HG02938 (cell line): ENCODE measurements around the gene LPCAT3.
"Not testable (repeated sequence)": the region's sequence is repeated elsewhere in the genome, so short reads cannot be mapped to it uniquely, and the experiment has no call there.

Source experiments
- ATAC-seq: cut with Tn5 transposase; IDR thresholded peaks from one replicate; pipeline ENCODE4 v1.9.1; 2021; ENCODE audit warnings: mild to moderate bottlenecking, moderate library complexity; ENCODE audit not compliant: unreplicated experiment

LPCAT3 gene

DNA sequence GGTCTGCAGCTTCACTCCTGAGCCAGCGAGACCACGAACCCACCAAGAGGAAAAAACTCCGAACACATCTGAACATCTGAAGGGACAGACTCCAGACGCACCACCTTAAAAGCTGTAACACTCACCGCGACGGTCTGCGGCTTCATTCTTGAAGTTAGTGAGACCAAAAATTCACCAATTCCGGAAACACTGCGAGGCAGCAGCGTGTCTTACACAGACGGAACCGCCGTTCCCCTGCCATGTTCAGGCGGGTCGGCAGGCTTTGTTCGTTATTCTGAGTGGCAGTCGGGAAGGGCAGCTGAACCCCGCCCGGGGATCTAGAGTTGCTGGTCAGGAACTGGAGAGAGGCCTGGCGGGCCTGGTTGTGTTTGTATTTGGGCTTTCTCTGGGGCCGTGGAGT lies 20.3 kb upstream of the LPCAT3 start:
- no peak for ATAC-seq

DNA sequence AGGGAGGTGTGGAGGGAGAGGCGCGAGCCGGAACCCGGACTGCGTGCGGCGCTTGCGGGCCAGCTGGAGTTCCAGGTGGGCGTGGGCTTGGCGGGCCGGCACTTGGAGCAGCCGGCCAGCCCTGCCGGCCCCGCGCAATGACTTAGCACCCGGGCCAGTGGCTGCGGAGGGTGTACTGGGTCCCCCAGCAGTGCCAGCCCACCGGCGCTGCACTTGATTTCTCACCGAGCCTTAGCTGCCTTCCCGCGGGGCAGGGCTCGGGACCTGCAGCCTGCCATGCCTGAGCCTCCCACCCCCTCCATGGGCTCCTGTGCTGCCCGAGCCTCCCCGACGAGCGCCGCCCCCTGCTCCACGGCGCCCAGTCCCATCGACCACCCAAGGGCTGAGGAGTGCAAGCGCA lies 19.1 kb upstream of the LPCAT3 start:
- ATAC-seq, result not testable (repeated sequence)

DNA sequence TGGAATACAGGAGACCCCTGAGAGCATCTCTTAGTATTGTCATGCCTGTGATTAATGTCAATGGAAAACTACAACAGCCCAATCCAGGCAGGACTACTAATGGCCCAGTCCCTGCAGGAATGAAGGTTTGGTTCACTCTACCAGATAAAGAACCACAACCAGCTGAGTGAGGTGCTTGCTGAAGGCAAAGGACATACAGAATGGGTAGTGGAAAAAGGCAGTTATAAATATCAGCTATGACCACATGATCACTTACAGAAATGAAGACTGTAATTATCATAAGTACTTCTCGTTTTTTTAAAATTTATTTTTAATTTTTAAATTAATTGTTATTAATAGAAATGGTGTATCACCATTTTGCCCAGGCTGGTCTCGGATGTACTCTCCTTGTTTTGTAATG lies 17.2 kb upstream of the LPCAT3 start:
- ATAC-seq, result no peak

- no peak for ATAC-seq
These were observed 16.2 kb upstream of the LPCAT3 start for GRCh38 chr12:7034464-7034863.

DNA sequence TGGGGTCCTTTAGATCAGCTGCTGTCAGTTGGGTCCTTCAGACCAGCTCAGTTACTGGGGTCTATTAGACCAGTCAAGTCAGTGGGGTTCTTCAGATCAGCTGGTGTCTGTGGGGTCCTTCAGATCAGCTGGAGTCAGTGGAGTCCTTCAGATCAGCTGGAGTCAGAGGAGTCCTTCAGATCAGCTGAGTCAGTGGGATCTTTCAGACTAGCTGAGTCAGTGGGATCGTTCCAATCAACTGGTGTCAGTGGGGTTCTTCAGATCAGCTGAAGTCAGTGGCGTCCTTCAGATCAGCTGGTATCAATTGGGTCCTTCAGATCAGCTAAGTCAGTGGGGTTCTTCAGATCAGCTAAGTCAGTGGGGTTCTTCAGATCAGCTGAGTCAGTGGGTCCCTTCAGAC lies 14.7 kb upstream of the LPCAT3 start:
- ATAC-seq, result no peak

DNA sequence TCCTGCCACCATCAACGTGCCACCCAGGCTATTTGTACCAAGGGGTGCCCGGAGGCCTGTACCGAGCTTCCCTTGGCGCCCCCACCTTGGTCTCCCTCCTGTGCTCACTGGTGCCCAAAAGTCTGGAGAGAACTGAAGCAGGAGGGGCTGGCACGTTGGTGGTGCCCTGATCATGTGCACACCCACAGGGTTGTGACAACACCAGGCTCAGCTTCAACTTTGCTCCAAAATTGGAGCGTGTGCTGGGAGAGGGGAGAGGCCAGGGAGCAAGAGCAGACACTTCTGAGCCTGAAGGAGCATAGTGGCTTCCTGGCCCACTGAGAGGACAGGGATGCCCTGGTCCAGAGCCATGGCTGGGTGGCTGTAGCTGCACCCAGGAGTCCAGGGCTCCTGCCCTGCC lies 13.0 kb upstream of the LPCAT3 start:
- no peak for ATAC-seq

GRCh38 chr12:7026854-7027253 lies 8.6 kb upstream of the LPCAT3 start:
- ATAC-seq, result no peak

GRCh38 chr12:7023114-7023513 lies 4.8 kb upstream of the LPCAT3 start:
- no peak for ATAC-seq

DNA sequence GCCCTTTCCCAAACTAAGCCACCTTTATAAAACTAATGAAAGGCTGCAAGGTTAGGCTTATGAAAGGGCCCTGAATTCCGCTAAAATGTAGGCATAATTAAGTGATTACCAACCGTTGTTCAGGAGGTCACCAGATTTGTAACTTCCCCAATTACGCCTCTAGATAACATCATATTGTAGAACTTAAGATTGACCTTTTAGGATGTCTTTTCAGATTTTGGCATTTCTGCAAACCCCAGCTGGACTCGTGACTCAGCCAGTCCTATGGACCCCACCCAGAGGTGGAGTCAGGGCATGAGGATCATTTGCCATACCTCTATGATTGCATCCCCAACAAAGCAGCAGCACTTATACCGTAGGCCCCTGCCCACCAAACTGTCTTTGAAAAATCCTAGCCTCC lies 3.7 kb upstream of the LPCAT3 start:
- ATAC-seq, result no peak

DNA sequence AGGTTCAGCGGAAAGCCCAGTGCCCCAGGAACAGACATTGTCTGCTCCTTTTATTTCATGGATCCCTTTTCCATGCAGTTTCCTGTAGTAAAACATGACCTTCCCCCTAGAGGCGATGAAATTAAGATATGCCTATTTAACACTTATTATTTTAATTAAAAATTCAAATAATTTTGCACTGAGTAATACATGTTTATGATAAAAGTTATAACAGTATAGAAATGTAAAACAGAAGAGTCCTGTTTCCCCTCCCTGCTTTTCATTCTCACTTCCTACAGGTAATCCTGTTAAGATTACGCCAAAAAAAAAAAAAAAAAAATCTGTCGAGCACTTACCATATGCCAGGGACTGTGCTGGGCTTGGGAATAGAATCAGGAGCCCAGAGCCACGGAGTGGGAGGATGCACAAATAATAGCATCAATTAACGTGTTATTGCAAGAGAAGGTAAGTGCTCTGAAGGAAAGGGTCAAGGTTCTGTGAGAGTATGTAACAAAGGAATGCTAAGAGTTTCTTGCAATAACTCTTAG lies 830 bp upstream of the LPCAT3 start:
- ATAC-seq, result no peak

DNA sequence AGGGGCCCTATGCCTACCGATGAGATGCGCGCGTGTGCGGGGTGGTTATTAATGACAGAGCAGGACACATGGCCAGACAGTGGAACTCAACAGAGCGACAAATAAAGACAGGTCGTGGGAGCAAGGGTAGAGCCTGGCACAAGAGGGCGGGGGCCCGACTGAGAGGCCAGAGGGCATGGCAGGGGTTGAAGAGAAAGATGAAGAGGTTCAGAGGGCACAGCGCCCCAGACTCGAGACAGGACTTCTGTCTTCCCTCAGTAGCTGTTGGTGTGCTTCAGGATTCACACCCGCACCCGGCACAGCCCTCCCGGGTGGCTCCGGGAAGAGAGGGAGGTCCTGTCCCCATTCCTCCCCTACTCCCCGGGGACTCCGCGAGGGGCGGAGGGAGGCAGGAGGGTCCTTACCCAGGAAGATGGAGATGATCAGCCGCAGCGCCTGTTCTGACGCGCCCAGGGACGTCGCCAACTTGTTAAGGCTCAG lies 366 bp downstream of the LPCAT3 start:
- peak; percentile 27 for ATAC-seq

DNA sequence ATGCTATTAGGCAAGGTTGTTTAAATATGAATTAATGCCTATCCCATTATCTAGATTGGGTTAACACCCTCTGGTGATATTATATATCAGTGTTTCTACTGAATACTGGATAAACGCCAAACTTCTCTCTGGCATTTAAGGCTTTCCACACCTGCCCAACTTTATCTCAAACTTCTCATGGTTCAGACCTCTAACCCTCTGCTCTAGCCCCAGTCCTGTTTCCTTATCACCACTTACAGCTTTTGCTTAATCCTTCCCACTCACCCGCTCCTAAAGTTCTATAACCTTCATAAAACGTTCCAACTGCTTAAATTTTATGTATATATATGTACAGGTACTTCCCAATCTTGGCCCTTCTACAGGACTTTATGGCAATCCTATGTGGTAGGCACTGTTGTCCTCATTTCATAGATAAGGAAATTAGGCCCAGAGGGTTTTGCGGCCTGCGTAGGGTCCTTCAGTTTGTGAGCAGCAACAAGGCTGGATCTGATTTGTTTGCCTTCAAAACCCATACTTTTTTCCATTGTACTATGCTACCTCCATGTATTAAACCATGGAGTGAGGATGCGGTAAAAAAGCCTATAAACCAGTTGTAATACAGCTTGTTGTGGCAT lies 1.2 kb downstream of the LPCAT3 start:
- no peak for ATAC-seq

GRCh38 chr12:7015555-7016370 lies 2.5 kb downstream of the LPCAT3 start:
- ATAC-seq, result no peak

GRCh38 chr12:7013101-7013500 lies 5.2 kb downstream of the LPCAT3 start:
- ATAC-seq, result no peak

DNA sequence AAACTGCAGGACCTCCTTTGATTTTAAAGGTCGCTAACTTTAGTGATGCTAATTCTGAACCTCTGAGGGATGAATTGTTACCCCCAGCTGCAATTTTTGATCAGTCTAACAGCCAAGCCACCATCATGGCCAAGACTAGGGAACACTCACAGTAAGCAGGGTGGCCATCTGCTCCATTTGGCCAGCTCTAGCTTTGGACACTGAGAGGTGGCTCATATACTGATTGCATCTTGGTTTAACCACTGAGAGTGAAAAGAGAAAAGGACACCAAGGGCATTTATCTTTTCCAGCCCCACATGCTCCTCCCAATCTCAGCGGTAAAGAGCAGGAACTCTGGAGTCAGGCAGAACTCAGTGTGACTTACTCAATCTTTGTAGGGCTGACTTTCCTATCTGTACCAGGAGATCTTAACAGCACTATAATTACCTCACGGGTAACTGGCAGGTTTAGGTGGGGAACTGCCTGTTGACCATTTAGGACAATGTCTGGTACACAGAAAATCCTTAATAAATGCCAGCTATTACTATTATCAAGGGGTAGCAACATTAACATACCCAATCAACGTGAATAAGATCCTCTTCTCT lies 6.2 kb downstream of the LPCAT3 start:
- ATAC-seq, result no peak

GRCh38 chr12:7011398-7011797 lies 6.9 kb downstream of the LPCAT3 start:
- ATAC-seq, result not testable (repeated sequence)

GRCh38 chr12:7009512-7009911 lies 8.8 kb downstream of the LPCAT3 start:
- ATAC-seq, result no peak

DNA sequence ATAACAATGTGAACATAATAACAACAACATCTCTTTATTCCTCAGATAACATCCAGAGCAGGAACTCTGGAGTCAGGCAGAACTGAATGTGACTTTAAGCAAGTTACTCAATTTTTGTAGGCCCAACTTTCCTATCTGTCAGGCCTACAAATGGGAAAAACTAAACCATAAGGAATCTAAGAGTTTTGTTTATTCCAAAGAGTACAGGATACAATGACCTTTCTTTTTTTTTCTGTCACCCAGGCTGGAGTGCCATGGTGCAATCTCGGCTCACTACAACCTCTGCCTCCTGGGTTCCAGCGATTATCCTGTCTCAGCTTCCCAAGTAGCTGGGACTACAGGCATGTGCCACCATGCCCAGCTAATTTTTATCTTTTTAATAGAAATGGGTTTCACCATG lies 9.4 kb downstream of the LPCAT3 start:
- ATAC-seq, result no peak

DNA sequence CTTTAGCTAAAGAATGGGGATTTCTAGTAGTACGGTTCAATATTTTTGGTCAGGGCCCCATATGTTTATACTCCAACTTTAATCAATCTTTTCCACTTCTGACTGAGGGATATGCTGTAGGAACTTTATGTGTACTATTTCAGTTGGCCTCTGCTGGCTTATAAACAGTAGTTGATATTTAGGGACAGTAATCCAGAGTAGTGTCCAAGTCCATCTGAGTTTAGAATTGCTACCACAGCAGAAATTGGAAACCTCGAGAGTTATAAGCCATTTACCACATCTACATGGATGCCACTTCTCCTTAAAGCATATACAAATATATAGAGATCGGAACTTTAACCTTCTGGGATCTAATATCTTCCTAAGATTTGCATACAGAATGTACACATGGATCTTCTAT lies 11.6 kb downstream of the LPCAT3 start:
- ATAC-seq, result no peak

DNA sequence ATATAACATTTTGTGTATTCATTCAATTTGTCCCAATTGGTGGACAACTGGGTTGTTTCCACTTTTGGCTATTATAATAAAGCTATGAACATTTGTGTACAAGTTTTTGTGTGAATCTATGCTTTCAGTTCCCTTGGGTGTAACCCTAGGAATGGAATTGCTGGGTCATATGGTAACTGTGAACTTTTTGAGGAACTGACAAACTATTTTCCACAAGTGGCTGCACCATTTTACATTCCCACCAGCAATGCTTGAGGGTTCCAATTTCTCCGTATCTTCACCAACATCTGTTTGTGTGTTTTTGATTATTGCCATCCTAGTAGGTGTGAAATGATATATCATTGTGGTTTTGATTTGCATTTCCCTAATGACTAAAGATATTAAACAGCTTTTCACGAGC lies 13.0 kb downstream of the LPCAT3 start:
- ATAC-seq, result no peak

DNA sequence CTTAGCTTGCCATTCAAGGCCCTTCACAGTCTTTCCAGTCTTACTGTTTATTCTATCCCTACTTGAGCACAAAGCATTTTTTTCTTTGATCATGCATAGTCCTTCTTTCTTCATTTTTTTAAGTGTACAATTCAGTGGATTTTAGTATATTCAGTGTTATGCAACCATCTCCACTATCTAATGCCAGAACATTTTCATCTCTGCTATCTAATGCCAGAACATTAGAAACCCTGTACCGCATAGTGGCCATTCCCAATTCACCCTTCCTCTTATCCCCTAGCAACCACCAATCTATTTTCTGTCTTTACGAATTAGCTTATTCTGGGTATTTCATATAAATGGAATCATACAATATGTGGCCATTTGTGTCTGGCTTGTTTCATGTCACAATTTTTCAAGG lies 13.4 kb downstream of the LPCAT3 start:
- ATAC-seq, result no peak

DNA sequence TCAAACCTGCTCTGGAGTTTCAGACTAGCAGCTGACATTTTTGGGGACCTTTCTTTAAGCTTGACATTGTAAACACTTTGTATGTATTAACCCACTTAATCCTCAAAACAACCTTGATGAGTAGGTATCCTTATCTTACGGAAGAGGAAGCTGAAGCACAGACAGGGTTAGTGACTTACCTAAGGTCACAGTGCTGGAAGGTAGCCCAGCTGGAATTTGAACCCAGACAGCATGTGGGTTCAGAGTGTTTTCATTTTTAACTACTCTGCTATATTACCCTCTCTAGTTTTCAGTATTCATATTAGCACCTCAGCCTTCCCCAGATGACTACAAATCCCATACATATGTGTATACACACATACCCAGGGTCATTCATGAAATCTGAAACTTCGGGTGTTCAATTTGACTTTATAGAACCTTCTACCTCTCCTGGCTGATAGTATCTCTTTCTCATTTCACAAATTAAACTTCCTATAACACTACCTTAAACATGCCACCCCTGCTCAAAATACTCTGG lies 13.9 kb downstream of the LPCAT3 start:
- ATAC-seq, result no peak
